Mucosa of rectum (tissue), 2 donors: ENCODE measurements around the gene NOL4L.
"Not testable (repeated sequence)": the region's sequence is repeated elsewhere in the genome, so short reads cannot be mapped to it uniquely, and the experiment has no call there.

Experiments used
- H3K27ac ChIP-seq, 2 donors: one replicate each; pipeline ENCODE4 v1.7.0; 2013; ENCODE audit warnings: inconsistent platforms in 2 of 2, low read depth in 2 of 2, low read length in 2 of 2
- H3K27me3 ChIP-seq, 2 donors: one replicate each; pipeline ENCODE4 v1.7.0; 2013; ENCODE audit warnings: low read length in 2 of 2; ENCODE audit not compliant: control insufficient read depth in 2 of 2, insufficient read depth in 2 of 2
- H3K36me3 ChIP-seq, 2 donors: one replicate each; pipeline ENCODE4 v1.7.0; 2013; ENCODE audit warnings: low read length in 2 of 2; ENCODE audit not compliant: control insufficient read depth in 2 of 2, insufficient read depth in 2 of 2
- H3K4me1 ChIP-seq, 2 donors: one replicate each; pipeline ENCODE4 v1.7.0; 2013; ENCODE audit warnings: low read length in 2 of 2, mild to moderate bottlenecking in 1 of 2; ENCODE audit not compliant: control insufficient read depth in 2 of 2, insufficient read depth in 2 of 2
- H3K4me3 ChIP-seq, 2 donors: one replicate each; pipeline ENCODE4 v1.7.0; 2013; ENCODE audit warnings: low read length in 2 of 2
- H3K9ac ChIP-seq, 2 donors: one replicate each; pipeline ENCODE4 v1.7.0; 2013; ENCODE audit warnings: low read length in 2 of 2, low read depth in 1 of 2, mild to moderate bottlenecking in 1 of 2
- H3K9me3 ChIP-seq, 2 donors: one replicate each; pipeline ENCODE4 v1.7.0; 2013; ENCODE audit warnings: low read length in 2 of 2; ENCODE audit not compliant: control insufficient read depth in 2 of 2
- donor health status: healthy.
- donor health status: Normal muscosa, but diverticular disease.

Gene NOL4L

GRCh38 chr20:32421290-32421689 lies 163.8 kb downstream of the NOL4L start:
- H3K27me3 ChIP-seq, result no peaks in the 10 kb centered on the region
- H3K4me3 ChIP-seq, result no peak overlapping the region
- no peaks in the 10 kb centered on the region for H3K9me3 ChIP-seq
- H3K36me3 ChIP-seq, result peaks cover 0 to 3% of the 10 kb centered on the region in 2 donors
- H3K27ac ChIP-seq, result no peak overlapping the region
- no peaks in the 10 kb centered on the region for H3K4me1 ChIP-seq
- no peak overlapping the region for H3K9ac ChIP-seq

GRCh38 chr20:32418376-32418775 lies 166.8 kb downstream of the NOL4L start:
- H3K4me3 ChIP-seq, result no peak overlapping the region
- no peak overlapping the region for H3K9ac ChIP-seq
- no peaks in the 10 kb centered on the region for H3K9me3 ChIP-seq
- no peak overlapping the region for H3K27ac ChIP-seq
- peaks cover 0 to 3% of the 10 kb centered on the region in 2 donors for H3K36me3 ChIP-seq
- no peaks in the 10 kb centered on the region for H3K4me1 ChIP-seq
- H3K27me3 ChIP-seq, result no peaks in the 10 kb centered on the region

GRCh38 chr20:32416206-32416605 lies 168.9 kb downstream of the NOL4L start:
- Histone ChIP-seq H3K4me3 (no peak overlapping the region), H3K9ac (no peak overlapping the region), H3K27me3 (no peaks in the 10 kb centered on the region), H3K4me1 (no peaks in the 10 kb centered on the region), H3K9me3 (no peaks in the 10 kb centered on the region), H3K27ac (no peak overlapping the region), H3K36me3 (peaks cover 0 to 3% of the 10 kb centered on the region in 2 donors)

DNA sequence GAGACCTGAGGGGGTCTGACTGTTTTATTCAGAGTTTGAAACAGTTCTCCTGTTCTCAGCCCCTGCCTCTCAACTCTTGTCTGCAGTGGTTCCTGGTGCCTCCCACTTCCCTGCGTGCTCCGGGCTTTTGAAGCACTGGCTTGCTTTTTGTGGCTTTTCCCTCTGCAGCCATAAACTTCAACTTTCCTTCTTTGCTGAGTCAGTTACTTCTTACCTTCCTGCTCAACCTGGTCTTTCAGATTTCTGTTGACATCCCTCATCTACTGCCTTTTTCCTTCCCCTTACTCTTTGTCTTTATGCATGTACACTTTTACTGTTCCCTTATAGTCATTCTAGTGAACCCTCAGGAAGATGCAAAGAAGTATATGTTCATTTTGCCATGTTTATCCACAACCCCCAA lies 169.6 kb downstream of the NOL4L start:
- Histone ChIP-seq H3K9ac (no peak overlapping the region), H3K9me3 (no peaks in the 10 kb centered on the region), H3K27me3 (no peaks in the 10 kb centered on the region), H3K4me1 (no peaks in the 10 kb centered on the region), H3K36me3 (peaks cover 0 to 3% of the 10 kb centered on the region in 2 donors), H3K27ac (no peak overlapping the region), H3K4me3 (no peak overlapping the region)

DNA sequence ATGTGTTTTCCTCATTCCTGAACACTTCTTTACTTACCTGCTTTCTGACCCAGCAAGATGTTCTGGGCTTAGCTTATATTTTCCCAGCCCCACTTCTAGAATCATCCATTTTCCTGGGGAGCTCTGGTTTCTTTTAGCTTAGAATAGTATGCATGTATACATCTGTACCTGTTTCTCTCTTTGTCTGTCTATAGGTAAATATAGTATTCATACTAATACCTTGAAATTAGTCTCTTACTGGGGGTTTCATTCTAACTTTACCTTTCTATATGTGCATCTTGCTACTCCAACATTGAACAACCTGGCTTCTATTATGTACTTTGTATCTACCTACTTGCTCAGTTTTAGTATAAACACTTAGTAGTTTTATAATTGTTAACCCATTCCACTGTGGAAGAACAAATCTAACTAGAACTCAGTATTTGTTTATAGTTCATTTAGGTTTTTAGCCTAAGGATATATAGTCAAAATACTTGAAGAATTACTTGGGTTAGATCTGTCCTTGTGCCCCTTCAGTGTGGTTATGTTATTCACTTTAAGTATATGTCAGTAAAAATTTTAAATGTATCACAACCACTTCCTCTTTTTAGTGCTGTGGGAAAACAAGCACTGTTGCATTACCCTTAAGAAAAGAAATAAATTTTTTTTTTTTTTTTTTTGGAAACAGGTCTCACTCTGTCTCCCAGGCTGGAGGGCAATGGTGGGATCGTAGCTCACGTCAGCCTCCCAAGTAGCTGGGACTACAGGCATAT lies 173.0 kb downstream of the NOL4L start:
- H3K4me3 ChIP-seq, result no peak overlapping the region
- H3K9me3 ChIP-seq, result no peaks in the 10 kb centered on the region
- no peak overlapping the region for H3K27ac ChIP-seq
- H3K4me1 ChIP-seq, result no peaks in the 10 kb centered on the region
- peaks cover 0 to 3% of the 10 kb centered on the region in 2 donors for H3K36me3 ChIP-seq
- no peaks in the 10 kb centered on the region for H3K27me3 ChIP-seq
- H3K9ac ChIP-seq, result no peak overlapping the region

DNA sequence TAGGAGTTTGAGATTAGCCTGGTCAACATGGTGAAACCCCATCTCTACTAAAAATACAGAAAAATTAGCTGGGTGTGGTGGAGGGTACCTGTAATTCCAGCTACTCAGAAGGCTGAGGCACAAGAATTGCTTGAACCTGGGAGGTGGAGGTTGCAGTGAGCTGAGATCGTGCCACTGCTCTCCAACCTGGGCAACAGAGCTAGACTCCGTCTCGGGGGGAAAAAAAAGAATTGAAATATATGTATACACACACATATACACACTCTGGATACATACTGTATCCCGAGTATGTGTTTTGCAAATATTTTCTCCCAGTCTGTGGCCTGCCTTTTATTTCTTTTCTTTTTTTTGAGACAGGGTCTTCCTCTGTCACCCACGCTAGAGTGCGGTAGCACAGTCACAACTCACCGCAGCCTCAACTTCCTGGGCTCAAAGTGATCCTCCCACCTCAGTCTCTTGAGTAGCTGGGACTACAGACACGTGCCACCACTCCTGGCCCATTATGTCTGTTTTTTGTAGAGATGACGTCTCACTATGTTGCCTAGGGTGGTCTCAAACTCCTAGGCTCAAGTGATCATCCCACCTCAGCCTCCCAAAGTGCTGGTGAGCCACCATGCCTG lies 177.9 kb downstream of the NOL4L start:
- H3K27ac ChIP-seq, H3K36me3 ChIP-seq, H3K9ac ChIP-seq, H3K4me1 ChIP-seq, H3K9me3 ChIP-seq, H3K27me3 ChIP-seq, H3K4me3 ChIP-seq: not testable (repeated sequence)

GRCh38 chr20:32406701-32407100 lies 178.4 kb downstream of the NOL4L start:
- peaks cover 0 to 3% of the 10 kb centered on the region in 2 donors for H3K36me3 ChIP-seq
- no peaks in the 10 kb centered on the region for H3K9me3 ChIP-seq
- H3K4me1 ChIP-seq, result no peaks in the 10 kb centered on the region
- H3K27ac ChIP-seq, result no peak overlapping the region
- H3K27me3 ChIP-seq, result no peaks in the 10 kb centered on the region
- no peak overlapping the region for H3K4me3 ChIP-seq
- no peak overlapping the region for H3K9ac ChIP-seq

- Histone ChIP-seq H3K27me3 (no peaks in the 10 kb centered on the region), H3K27ac (no peak overlapping the region), H3K4me3 (no peak overlapping the region), H3K36me3 (peaks cover 0 to 3% of the 10 kb centered on the region in 2 donors), H3K9me3 (no peaks in the 10 kb centered on the region), H3K9ac (no peak overlapping the region), H3K4me1 (no peaks in the 10 kb centered on the region)
Measured at GRCh38 chr20:32404017-32404416, 181.1 kb downstream of the NOL4L start.

- H3K9ac ChIP-seq, result no peak overlapping the region
- H3K36me3 ChIP-seq, result no peaks in the 10 kb centered on the region
- H3K4me3 ChIP-seq, result no peak overlapping the region
- peaks cover 0 to 2% of the 10 kb centered on the region in 2 donors for H3K4me1 ChIP-seq
- H3K27ac ChIP-seq, result no peak overlapping the region
- no peaks in the 10 kb centered on the region for H3K9me3 ChIP-seq
- H3K27me3 ChIP-seq, result no peaks in the 10 kb centered on the region
Measured at GRCh38 chr20:32400476-32400875, 184.7 kb downstream of the NOL4L start.

- Histone ChIP-seq H3K4me1 (peaks cover 0 to 2% of the 10 kb centered on the region in 2 donors), H3K9me3 (no peaks in the 10 kb centered on the region), H3K27me3 (no peaks in the 10 kb centered on the region), H3K4me3 (no peak overlapping the region), H3K36me3 (peaks cover 0 to 2% of the 10 kb centered on the region in 2 donors), H3K27ac (no peak overlapping the region), H3K9ac (no peak overlapping the region)
Measured at GRCh38 chr20:32397567-32398084, 187.5 kb downstream of the NOL4L start.
